Measurements from ENCODE around the gene NFYC. TPM values are rescaled to one million over a fixed set of nuclear protein-coding genes. Genes with fewer than 3 reads are reported as not detected.

The NFYC gene
- total RNA-seq, 1 donor: 79.4 TPM

GRCh38 chr1:40817791-40818263, 126.3 kb downstream of the NFYC start:
- DNase-seq (ENCODE audit: low read depth in 2 of 3, low spot score in 2 of 3): no peak

- peak; percentile 66 to 79 (median 74) for DNase-seq (ENCODE audit: low read depth in 2 of 3, low spot score in 2 of 3)
Measured at GRCh38 chr1:40818264-40818961, 126.9 kb downstream of the NFYC start.

GRCh38 chr1:40819101-40819500, 127.6 kb downstream of the NFYC start:
- no peak for DNase-seq (ENCODE audit: low read depth in 2 of 3, low spot score in 2 of 3)

DNA sequence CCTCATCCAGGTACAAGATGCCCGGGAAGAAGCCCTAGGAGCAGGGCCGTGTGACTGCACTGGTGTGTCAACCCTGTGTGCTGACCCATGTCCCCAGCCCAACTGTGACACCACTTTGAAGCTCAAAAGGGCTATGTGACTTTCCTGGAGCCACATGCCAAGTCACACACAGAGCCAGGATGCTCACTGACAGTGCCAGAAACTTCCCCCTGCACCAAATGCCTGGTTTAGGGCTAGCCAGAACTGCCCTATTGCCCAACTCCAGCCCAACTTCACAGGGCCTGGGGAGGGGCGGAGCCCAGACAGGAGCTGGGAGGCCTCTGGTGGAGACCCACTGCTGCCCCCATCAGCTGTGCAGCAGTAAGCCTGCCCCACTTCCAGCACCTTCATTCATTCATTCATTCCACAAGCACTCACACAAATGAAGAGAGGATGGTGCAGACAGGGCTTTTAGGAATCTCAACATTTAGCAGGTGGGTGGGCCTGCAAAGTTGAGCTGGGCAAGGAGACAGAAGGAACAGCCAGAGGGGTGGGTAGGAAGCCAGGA, 128.8 kb downstream of the NFYC start:
- DNase-seq (ENCODE audit: low read depth in 2 of 3, low spot score in 2 of 3): no peak

Small RNA genes lying within 50 kb of the gene (small RNA-seq; reads per million reads assigned to genes)
- gene MIR30C1: 5.7 reads per million, percentile 88 among the genes with 10 or more reads in this experiment
- 9,682 reads per million, percentile 100 among the genes with 10 or more reads in this experiment for gene MIR30E
- gene RN7SL326P: not detected

Other genes with a start within 250 kb of the NFYC start
- gene ZFP69B, start 241.2 kb upstream of the NFYC start, total RNA-seq: 1.1 TPM
- 2.7 TPM for gene ZFP69, start 214.4 kb upstream of the NFYC start, total RNA-seq
- 5.4 TPM for gene EXO5, start 182.9 kb upstream of the NFYC start, total RNA-seq
- 2.4 TPM for gene ZNF684, start 160.1 kb upstream of the NFYC start, total RNA-seq
- 1.9 TPM for gene RIMS3, start 26.0 kb upstream of the NFYC start, total RNA-seq
- 0.54 TPM for gene KCNQ4, start 92.1 kb downstream of the NFYC start, total RNA-seq
- gene CITED4, start 170.7 kb downstream of the NFYC start, total RNA-seq: 4.6 TPM